NCI-H510A (cell line): Measurements from ENCODE around the gene TM9SF2.

ENCODE experiments used
- DNase-seq: peaks from one replicate; lab custom pipeline; 2025; lab: John Stamatoyannopoulos, UW

The TM9SF2 gene

GRCh38 chr13:99577934-99578917, 77.0 kb downstream of the TM9SF2 start:
- DNase-seq: no peak

GRCh38 chr13:99580500-99581268, 79.4 kb downstream of the TM9SF2 start:
- no peak for DNase-seq

GRCh38 chr13:99582511-99582910, 81.2 kb downstream of the TM9SF2 start:
- DNase-seq: no peak

GRCh38 chr13:99585609-99586008, 84.3 kb downstream of the TM9SF2 start:
- DNase-seq: no peak

DNA sequence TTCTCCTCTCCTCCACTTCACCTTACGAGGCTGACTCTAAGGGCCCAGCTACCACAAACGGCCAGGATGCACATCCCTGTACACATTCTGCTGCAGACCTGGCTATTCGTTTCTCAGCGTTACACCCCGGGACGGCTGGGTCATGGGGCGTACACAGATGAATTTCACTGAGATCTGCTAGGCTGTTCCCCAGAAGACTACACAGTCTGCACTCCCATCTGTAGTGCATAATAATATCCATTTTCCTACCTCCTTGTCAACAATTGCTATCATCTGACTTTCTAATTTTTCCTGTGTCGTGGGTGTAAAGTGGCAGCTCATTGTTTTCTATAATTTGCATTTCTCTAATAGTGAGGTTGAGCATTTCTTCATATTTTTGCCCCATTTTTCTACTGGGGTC, 85.7 kb downstream of the TM9SF2 start:
- no peak for DNase-seq

- DNase-seq: no peak
These were observed 86.8 kb downstream of the TM9SF2 start for GRCh38 chr13:99587893-99588606.

DNA sequence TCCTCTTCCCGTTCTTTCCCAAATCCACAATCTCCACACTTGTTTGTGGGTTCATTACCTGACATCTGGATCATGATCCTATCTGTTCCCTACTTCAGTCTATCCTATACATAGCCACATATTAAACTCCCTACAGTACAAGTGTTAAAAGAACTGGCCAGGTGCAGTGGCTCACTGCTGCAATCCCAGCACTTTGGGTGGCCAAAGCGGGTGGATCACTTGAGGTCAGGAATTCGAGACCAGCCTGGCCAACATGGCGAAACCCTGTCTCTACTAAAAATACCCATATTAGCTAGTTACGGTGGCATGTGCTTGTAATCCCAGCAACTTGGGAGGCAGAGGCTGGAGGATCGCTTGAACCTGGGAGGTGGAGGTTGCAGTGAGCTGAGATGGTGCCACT, 88.3 kb downstream of the TM9SF2 start:
- no peak for DNase-seq

- no peak for DNase-seq
These were observed 89.3 kb downstream of the TM9SF2 start for GRCh38 chr13:99590519-99591011.

DNA sequence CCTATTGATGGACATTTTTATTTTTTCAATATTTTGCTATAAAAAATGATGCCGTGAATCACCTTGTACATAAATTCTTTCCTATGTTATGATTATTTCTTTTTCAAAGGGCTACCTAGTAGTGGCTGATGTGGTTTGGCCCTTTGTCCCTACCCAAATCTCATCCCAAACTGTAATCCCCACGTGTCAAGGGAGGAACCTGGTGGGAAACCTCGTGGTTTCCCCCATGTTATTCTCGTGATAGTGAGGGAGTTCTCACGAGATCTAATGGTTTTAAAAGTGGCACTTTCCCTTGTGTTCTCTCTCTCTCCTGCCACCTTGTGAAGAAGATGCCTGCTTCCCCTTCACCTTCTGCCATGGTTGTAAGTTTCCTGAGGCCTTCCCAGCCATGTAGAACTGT, 94.9 kb downstream of the TM9SF2 start:
- no peak for DNase-seq

GRCh38 chr13:99600318-99600717, 99.0 kb downstream of the TM9SF2 start:
- no peak for DNase-seq

DNA sequence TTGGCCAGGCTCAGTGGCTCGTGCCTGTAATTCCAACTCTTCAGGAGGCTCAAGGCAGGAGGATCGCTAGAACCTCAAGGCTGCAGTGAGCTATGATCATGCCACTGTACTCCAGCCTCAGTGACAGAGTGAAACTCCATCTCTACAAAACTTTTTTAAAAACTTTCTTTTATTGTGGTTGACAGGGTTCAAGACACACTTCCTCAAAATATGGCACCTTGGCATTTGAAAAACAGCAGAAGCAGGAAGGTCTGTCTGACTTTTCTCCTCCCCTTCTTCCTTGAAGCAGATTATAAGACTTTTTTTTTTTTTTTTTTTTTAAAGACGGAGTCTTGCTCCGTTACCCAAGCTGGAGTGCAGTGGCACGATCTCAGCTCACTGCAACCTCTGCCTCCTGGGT, 100.3 kb downstream of the TM9SF2 start:
- DNase-seq: no peak

DNA sequence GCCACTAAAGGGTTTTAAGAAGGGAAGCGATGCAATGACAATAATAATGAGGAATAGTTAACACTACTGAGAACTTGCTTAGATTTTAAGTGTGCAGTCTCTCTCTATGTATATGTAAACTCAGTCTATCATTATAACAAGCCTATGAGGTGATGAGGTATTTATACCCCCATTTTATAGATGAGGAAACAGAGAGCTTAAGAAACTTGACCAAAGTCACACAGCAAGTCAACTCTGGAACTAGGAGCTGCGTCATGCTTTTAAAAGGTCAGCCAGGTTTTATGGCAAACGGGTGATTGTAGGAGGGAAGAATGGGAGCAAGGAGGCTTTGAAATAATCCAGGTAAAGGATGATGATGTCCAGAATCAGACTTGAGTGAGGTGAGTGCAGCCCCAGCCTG, 103.4 kb downstream of the TM9SF2 start:
- DNase-seq: no peak

GRCh38 chr13:99605420-99606323, 104.4 kb downstream of the TM9SF2 start:
- DNase-seq: peak; percentile 17

GRCh38 chr13:99606324-99607066, 105.2 kb downstream of the TM9SF2 start, which contains the start of gene CLYBL:
CLYBL (plus strand) TSS chr13:99606690.
- DNase-seq: peak; percentile 75

GRCh38 chr13:99608345-99608744, 107.1 kb downstream of the TM9SF2 start:
- no peak for DNase-seq

DNA sequence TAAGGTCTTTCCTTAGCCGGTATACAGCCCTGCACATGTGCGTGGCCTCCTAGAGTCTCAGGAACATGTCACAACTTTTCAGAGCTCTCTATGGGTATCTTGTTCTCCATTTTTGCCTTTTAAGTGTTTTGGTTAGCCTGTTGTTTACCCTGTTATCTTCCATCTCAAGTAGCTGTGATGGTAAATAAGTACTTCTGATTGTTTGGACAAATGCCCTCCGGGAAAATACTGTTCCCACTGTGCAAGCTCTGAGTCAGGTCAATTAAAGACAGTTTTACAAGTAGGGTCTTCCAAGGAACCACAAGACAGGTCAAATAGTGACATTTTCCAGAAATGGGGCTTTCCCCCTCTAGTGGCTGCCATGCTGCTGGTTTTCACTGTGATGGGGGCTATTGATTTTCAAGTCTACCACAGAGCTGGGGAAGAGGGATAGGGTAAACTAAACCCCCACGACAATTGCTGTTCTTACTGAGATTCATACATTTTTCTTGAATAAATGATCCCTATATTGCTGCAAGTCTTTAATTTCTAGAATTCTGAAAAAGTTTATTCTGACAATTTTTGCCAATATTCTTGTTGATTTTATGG, 109.5 kb downstream of the TM9SF2 start:
- no peak for DNase-seq
